ENCODE results near the gene HOXB6.

DNA sequence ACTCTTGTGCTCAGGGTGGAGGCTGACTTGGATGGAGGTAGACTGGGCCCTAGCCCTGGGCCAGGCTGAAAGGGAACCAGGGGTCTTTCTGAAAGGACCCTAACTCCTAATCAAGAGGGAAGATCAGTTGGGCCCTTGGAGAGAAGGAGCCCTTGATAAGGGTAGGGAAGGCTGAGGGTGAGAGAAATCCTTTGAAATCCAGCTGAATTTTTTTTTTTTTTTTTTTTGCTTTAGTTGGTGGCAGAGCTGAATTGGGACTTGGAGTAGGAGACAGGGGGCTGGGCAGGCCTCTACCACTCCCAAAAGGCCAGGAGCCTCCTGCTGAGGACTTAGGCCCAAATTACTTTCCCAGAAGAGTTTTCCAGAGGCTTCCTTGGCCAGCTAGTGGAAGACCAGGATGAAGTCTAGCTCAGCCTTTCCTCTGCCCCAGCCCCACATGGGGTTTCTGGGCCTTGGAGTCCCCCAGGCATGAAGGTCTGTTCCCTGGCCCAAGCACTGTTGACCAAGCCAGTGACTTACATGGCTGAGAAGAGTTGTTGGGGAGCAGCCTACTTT, 14.1 kb downstream of the HOXB6 start:
- TF ChIP-seq, protein P1, sequence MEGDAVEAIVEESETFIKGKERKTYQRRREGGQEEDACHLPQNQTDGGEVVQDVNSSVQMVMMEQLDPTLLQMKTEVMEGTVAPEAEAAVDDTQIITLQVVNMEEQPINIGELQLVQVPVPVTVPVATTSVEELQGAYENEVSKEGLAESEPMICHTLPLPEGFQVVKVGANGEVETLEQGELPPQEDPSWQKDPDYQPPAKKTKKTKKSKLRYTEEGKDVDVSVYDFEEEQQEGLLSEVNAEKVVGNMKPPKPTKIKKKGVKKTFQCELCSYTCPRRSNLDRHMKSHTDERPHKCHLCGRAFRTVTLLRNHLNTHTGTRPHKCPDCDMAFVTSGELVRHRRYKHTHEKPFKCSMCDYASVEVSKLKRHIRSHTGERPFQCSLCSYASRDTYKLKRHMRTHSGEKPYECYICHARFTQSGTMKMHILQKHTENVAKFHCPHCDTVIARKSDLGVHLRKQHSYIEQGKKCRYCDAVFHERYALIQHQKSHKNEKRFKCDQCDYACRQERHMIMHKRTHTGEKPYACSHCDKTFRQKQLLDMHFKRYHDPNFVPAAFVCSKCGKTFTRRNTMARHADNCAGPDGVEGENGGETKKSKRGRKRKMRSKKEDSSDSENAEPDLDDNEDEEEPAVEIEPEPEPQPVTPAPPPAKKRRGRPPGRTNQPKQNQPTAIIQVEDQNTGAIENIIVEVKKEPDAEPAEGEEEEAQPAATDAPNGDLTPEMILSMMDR (IDR thresholded peaks at IDR 0.05) = no peak
- TF ChIP-seq POLR2A (IDR thresholded peaks at IDR 0.05) = no peak

Measured in lower leg skin (tissue), 3 donors.